ENCODE results near the gene CD86.

DNA sequence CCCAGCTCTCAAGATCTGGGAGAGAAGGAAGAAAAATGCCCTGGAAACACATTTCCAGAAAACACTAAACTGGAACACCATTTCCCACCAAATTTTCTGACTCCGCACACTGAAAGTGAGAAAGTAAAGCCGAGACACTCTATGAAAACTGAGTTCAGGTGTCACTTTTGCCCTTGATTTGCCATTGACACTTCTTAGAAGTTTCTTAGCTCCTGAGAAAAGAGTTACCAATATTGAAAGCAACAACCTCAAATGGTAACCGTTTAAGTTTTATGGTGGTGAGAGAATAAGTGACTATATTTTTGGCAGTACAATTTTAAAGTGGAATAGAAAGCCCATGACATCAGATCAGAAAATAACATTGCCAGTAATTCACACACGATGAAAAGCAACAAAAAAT lies 39.0 kb downstream of the CD86 start:
- no peak for TF ChIP-seq TAF1 (conservative IDR thresholded peaks at IDR 0.05)
- TF ChIP-seq GABPA (IDR thresholded peaks at IDR 0.05 in 1 of 2, conservative IDR thresholded peaks at IDR 0.05 in 1 of 2), result no peak
- TF ChIP-seq, protein P1, sequence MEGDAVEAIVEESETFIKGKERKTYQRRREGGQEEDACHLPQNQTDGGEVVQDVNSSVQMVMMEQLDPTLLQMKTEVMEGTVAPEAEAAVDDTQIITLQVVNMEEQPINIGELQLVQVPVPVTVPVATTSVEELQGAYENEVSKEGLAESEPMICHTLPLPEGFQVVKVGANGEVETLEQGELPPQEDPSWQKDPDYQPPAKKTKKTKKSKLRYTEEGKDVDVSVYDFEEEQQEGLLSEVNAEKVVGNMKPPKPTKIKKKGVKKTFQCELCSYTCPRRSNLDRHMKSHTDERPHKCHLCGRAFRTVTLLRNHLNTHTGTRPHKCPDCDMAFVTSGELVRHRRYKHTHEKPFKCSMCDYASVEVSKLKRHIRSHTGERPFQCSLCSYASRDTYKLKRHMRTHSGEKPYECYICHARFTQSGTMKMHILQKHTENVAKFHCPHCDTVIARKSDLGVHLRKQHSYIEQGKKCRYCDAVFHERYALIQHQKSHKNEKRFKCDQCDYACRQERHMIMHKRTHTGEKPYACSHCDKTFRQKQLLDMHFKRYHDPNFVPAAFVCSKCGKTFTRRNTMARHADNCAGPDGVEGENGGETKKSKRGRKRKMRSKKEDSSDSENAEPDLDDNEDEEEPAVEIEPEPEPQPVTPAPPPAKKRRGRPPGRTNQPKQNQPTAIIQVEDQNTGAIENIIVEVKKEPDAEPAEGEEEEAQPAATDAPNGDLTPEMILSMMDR (IDR thresholded peaks at IDR 0.05; ENCODE audit: low read depth, low read length, missing input control), result no peak
- TF ChIP-seq YY1 (IDR thresholded peaks at IDR 0.05), result no peak
- TF ChIP-seq, protein P2, sequence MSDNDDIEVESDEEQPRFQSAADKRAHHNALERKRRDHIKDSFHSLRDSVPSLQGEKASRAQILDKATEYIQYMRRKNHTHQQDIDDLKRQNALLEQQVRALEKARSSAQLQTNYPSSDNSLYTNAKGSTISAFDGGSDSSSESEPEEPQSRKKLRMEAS (IDR thresholded peaks at IDR 0.05), result no peak
- TF ChIP-seq RAD21 (IDR thresholded peaks at IDR 0.05), result no peak
- no peak for TF ChIP-seq FOXA1 (IDR thresholded peaks at IDR 0.05)
- TF ChIP-seq, protein P3, sequence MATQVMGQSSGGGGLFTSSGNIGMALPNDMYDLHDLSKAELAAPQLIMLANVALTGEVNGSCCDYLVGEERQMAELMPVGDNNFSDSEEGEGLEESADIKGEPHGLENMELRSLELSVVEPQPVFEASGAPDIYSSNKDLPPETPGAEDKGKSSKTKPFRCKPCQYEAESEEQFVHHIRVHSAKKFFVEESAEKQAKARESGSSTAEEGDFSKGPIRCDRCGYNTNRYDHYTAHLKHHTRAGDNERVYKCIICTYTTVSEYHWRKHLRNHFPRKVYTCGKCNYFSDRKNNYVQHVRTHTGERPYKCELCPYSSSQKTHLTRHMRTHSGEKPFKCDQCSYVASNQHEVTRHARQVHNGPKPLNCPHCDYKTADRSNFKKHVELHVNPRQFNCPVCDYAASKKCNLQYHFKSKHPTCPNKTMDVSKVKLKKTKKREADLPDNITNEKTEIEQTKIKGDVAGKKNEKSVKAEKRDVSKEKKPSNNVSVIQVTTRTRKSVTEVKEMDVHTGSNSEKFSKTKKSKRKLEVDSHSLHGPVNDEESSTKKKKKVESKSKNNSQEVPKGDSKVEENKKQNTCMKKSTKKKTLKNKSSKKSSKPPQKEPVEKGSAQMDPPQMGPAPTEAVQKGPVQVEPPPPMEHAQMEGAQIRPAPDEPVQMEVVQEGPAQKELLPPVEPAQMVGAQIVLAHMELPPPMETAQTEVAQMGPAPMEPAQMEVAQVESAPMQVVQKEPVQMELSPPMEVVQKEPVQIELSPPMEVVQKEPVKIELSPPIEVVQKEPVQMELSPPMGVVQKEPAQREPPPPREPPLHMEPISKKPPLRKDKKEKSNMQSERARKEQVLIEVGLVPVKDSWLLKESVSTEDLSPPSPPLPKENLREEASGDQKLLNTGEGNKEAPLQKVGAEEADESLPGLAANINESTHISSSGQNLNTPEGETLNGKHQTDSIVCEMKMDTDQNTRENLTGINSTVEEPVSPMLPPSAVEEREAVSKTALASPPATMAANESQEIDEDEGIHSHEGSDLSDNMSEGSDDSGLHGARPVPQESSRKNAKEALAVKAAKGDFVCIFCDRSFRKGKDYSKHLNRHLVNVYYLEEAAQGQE (IDR thresholded peaks at IDR 0.05), result no peak
- TF ChIP-seq SP1 (IDR thresholded peaks at IDR 0.05), result no peak
- TF ChIP-seq, protein P4, sequence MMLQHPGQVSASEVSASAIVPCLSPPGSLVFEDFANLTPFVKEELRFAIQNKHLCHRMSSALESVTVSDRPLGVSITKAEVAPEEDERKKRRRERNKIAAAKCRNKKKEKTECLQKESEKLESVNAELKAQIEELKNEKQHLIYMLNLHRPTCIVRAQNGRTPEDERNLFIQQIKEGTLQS (IDR thresholded peaks at IDR 0.05), result no peak
- no peak for TF ChIP-seq EGR1 (IDR thresholded peaks at IDR 0.05; ENCODE audit: low read depth in 2 of 2)
- no peak for TF ChIP-seq JUND (IDR thresholded peaks at IDR 0.05)

Data from liver (tissue), 3 donors.